Thoracic aorta (tissue), 2 donors: Measurements from ENCODE around the gene CLMN. TPM values are rescaled to one million over a fixed set of nuclear protein-coding genes. Genes with fewer than 3 reads are reported as not detected.

Experiments used
- ATAC-seq: fragments of 150-250 bp; one replicate; pipeline ENCODE4 v1.8.0; 2017; ENCODE audit warnings: low read depth; ENCODE audit not compliant: insufficient number of reproducible peaks, low FRiP score
- DNase-seq: peaks from one replicate; pipeline ENCODE4 v3.0.0-alpha.2; 2020; ENCODE audit warnings: low spot score
- H3K27ac ChIP-seq, 2 donors: fragments of 200-600 bp; sonication (generic); 1 replicate in 1 of 2; 2 replicates in 1 of 2; pipeline ENCODE4 v1.5.1; 2016; ENCODE audit warnings: mild to moderate bottlenecking in 2 of 2, moderate library complexity in 2 of 2
- H3K27me3 ChIP-seq: fragments of 200-600 bp; sonication (generic); replicated peaks from 2 replicates; pipeline ENCODE4 v1.6.0; 2016; ENCODE audit warnings: mild to moderate bottlenecking; ENCODE audit not compliant: insufficient read depth
- H3K36me3 ChIP-seq: fragments of 200-600 bp; sonication (generic); one replicate; pipeline ENCODE4 v1.5.1; 2016
- H3K4me1 ChIP-seq, 2 donors: fragments of 200-600 bp; sonication (generic); 1 replicate in 1 of 2; 2 replicates in 1 of 2; pipeline versions ENCODE4 v1.5.1 to v1.6.0; 2016; ENCODE audit warnings: low read depth in 2 of 2, mild to moderate bottlenecking in 1 of 2; ENCODE audit not compliant: control insufficient read depth in 1 of 2
- H3K4me3 ChIP-seq: fragments of 200-600 bp; sonication (generic); 2 replicates; pipeline ENCODE4 v1.5.1; 2016; ENCODE audit warnings: mild to moderate bottlenecking
- H3K9me3 ChIP-seq: fragments of 200-600 bp; sonication (generic); 2 replicates; pipeline ENCODE4 v1.5.1; 2016
- total RNA-seq, 2 donors: library from RNA; depleted of rRNA; stranded (reverse); fragments of >200 nt; gene quantifications; one replicate each; pipeline versions ENCODE4 v1.1.0 to v1.2.3, GENCODE V29; 2016
- TF ChIP-seq, protein P1 (sequence below): fragments of 200-600 bp; sonication (generic); IDR thresholded peaks from one replicate; pipeline ENCODE4 v1.5.1; 2019; ENCODE audit warnings: antibody characterized with exemption

CLMN gene
- total RNA-seq, 2 donors from 2014 or later: 7.3 to 10.4 TPM

DNA sequence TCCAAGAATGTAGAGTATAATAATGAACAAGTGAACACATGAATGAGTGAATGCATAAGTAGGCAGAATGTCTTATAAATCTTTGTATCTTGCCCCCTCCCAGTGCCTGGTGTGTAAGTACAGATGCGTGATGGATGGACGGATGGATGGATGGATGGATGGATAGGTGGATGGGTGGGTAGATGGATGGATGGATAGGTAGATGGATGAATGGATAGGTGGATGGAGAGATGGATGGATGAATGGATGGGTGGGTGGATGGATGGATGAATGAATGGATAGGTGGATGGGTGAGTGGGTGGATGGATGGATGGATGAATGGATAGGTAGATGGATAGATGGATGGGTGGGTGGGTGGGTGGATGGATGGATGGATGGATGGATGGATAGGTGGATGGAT lies 74.4 kb downstream of the CLMN start:
- Histone ChIP-seq H3K27ac (no peak overlapping the region), H3K4me3 (no peak overlapping the region), H3K4me1 (no peaks in the 10 kb centered on the region), H3K36me3 (no peaks in the 10 kb centered on the region), H3K9me3 (no peaks in the 10 kb centered on the region), H3K27me3 (no peaks in the 10 kb centered on the region)
- ATAC-seq (no peak), DNase-seq (no peak)
- TF ChIP-seq, protein P1, sequence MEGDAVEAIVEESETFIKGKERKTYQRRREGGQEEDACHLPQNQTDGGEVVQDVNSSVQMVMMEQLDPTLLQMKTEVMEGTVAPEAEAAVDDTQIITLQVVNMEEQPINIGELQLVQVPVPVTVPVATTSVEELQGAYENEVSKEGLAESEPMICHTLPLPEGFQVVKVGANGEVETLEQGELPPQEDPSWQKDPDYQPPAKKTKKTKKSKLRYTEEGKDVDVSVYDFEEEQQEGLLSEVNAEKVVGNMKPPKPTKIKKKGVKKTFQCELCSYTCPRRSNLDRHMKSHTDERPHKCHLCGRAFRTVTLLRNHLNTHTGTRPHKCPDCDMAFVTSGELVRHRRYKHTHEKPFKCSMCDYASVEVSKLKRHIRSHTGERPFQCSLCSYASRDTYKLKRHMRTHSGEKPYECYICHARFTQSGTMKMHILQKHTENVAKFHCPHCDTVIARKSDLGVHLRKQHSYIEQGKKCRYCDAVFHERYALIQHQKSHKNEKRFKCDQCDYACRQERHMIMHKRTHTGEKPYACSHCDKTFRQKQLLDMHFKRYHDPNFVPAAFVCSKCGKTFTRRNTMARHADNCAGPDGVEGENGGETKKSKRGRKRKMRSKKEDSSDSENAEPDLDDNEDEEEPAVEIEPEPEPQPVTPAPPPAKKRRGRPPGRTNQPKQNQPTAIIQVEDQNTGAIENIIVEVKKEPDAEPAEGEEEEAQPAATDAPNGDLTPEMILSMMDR: no peak

DNA sequence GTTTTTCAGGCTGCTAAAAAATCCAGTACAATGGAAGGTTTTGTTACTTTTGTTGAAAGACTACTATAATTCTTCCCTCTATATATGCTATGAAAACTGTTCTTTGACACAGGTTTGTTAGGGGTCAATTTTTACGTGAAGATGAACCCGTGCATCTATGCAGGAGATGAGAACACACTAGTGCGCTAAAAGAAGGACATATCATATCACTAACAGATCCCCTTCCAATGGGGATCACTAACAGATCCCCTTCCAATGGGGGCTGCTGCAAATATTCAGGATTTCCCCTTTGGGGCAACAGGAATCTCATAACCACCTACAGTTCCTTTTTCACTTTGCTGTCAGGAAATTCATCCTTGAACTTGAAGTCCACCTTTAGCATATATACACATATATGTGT lies 75.1 kb downstream of the CLMN start:
- Histone ChIP-seq H3K4me1 (no peaks in the 10 kb centered on the region), H3K4me3 (no peak overlapping the region), H3K9me3 (no peaks in the 10 kb centered on the region), H3K36me3 (no peaks in the 10 kb centered on the region), H3K27me3 (no peaks in the 10 kb centered on the region), H3K27ac (no peak overlapping the region)
- DNase-seq: no peak
- TF ChIP-seq, protein P1: no peak
- ATAC-seq: no peak

DNA sequence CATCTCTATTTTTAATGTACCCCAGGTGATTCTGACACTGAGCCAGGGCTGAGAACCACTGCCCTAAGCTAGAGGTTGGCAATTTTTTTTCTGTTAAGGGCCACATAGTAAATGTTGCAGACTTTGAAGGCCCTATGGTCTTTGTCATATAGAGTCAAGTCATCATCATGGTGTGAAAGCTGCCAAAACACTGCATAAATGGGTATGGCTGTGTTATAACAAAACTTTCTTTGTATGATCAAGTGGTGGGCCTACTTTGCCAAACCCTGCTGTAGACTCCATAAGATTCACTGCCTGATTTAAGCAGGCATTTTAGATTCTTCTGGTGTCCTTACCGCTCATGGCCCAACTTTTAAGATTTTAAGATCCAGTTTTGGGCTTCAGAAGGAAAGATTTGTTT lies 76.8 kb downstream of the CLMN start:
- Histone ChIP-seq H3K36me3 (no peaks in the 10 kb centered on the region), H3K4me1 (no peaks in the 10 kb centered on the region), H3K27me3 (no peaks in the 10 kb centered on the region), H3K9me3 (no peaks in the 10 kb centered on the region), H3K27ac (no peak overlapping the region), H3K4me3 (no peak overlapping the region)
- ATAC-seq: no peak
- TF ChIP-seq, protein P1: no peak
- no peak for DNase-seq

DNA sequence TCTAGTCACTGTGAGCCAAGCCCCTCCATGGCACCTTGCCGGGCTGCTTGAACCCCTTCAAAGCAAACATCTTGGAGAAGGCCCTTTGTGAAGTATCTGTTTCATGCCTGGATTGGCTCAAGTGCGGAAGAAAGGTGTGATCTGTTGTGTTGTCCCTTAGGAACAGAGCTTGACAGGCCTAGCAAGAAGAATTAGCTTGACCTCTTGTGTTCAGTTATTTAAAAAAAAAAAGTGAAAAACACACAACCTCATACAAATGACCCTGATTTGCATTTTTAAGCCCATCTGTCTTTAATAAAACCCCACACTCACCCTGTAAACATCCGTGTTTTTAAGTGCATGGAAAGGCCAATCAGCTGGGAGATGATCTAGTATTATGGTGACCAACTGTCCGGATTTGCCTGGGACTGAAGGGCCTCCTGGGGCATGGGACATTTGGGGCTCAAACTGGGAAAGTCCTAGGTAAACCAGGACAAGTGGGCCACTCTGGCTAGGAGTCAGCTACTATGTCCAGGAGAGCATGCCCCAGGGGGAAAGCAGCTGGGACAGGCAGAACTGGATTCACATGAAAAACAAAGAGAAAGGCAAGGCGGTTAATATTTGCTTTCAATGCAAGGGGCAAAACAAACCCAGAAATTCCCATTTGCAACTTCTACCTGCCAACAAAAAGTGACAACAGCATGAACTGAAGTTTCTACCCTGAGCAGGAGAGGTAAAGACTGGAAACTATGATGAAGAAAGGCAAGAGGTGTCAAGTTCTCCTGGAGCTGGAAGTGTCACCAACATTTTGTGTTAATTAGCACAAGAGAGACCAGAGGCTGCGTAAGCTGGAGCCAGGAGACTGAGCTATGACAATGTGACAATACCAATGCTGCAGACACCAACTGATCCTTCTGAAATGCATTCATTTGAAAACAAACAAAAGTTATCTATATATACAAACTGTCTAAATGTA lies 78.6 kb downstream of the CLMN start:
- Histone ChIP-seq H3K27me3 (no peaks in the 10 kb centered on the region), H3K27ac (no peak overlapping the region), H3K4me3 (no peak overlapping the region), H3K4me1 (no peaks in the 10 kb centered on the region), H3K36me3 (no peaks in the 10 kb centered on the region), H3K9me3 (no peaks in the 10 kb centered on the region)
- DNase-seq (no peak), ATAC-seq (no peak)
- TF ChIP-seq, protein P1: no peak

DNA sequence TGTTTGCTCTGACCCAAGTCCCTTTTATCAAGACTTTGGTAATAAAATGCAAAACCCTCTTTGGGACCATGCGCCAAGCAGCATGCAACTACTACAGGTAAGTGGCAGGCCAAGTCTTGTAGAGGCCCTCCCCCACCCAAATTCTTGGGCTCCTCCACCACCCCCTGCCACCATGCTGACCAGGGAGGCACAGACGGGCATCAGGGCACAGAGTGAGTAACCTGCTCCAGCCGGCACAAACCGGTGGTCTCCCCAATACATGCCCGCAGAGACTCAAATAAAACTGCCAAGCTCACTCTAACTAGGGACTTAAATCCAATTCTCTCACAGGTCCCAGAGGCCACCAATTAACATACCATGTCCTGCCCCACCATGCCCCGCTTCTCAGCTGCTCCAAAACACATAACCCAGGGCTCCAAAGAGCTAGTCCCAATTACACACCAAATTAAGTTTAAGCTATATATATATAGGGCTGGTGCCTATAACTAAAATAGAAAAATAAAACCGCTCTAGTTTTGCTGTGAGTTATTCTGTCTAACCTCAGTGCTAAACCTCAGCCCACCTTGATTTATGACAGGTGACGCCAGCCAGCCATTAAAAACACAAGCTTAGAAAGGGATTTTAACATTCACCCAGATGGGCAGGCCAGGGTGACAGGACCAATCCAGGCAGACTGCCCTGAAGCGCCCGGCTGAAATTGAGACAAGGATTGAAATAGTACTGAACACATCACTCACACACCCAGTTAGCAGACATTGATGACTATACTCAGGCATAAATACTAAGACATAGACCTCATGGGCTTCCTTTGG lies 81.0 kb downstream of the CLMN start:
- Histone ChIP-seq H3K36me3 (no peaks in the 10 kb centered on the region), H3K4me1 (no peaks in the 10 kb centered on the region), H3K27ac (no peak overlapping the region), H3K9me3 (no peaks in the 10 kb centered on the region), H3K4me3 (no peak overlapping the region), H3K27me3 (no peaks in the 10 kb centered on the region)
- TF ChIP-seq, protein P1: no peak
- ATAC-seq (no peak), DNase-seq (no peak)
